ENCODE measurements around the gene TEAD4.

DNA sequence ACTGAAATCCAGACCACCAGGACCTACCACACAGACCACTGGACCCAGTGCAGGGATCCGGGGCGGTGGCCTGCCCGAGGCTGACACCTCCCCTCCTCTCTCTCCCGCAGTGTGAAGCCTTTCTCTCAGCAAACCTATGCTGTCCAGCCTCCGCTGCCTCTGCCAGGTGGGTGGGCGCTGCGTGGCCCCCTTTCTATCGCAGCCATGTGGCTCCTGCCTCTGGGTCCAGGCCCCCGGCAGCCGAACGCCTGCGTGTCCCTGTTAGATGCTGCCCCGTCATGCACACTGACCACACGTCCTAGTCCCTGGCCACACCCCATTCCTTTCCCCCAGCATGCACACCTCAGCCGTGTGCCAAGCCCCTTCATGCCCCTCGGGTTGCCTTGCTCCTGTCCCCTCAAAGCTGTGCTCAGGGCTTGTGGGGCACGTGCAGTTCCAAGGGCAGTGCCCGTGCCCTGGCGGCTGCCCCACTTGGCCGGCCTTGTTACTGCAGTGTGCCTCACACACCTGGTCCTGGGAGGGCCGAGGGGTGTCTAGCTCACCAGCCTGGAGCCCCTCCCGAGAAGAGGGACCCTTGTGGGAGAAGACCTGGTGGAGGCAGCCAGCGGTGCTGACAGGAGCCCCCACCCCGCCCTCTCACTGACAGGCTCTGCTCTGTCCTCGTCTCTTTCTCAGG, 59.9 kb downstream of the TEAD4 start:
- TF ChIP-seq, protein P1, sequence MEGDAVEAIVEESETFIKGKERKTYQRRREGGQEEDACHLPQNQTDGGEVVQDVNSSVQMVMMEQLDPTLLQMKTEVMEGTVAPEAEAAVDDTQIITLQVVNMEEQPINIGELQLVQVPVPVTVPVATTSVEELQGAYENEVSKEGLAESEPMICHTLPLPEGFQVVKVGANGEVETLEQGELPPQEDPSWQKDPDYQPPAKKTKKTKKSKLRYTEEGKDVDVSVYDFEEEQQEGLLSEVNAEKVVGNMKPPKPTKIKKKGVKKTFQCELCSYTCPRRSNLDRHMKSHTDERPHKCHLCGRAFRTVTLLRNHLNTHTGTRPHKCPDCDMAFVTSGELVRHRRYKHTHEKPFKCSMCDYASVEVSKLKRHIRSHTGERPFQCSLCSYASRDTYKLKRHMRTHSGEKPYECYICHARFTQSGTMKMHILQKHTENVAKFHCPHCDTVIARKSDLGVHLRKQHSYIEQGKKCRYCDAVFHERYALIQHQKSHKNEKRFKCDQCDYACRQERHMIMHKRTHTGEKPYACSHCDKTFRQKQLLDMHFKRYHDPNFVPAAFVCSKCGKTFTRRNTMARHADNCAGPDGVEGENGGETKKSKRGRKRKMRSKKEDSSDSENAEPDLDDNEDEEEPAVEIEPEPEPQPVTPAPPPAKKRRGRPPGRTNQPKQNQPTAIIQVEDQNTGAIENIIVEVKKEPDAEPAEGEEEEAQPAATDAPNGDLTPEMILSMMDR (conservative IDR thresholded peaks at IDR 0.05; ENCODE audit: low read depth, low read length), result no peak
- no peak for TF ChIP-seq EZH2 (IDR thresholded peaks at IDR 0.05; ENCODE audit: borderline replicate concordance, low read depth, low read length, poor library complexity, severe bottlenecking)

All from A673 (cell line).